LNCAP (cell line): ENCODE results near the gene ALDH3A1.

Experiments
- CTCF ChIP-seq: fragments of 450-650 bp; IDR thresholded peaks from 2 replicates; pipeline ENCODE4 v1.5.1; 2017; ENCODE audit warnings: mild to moderate bottlenecking

ALDH3A1 gene

GRCh38 chr17:19780846-19781245, 32.7 kb upstream of the ALDH3A1 start:
- no peak for TF ChIP-seq CTCF

GRCh38 chr17:19773534-19773933, 25.4 kb upstream of the ALDH3A1 start:
- no peak for TF ChIP-seq CTCF

GRCh38 chr17:19771971-19772630, 24.0 kb upstream of the ALDH3A1 start:
- no peak for TF ChIP-seq CTCF

GRCh38 chr17:19770985-19771735, 23.1 kb upstream of the ALDH3A1 start:
- TF ChIP-seq CTCF = no peak

- TF ChIP-seq CTCF = no peak
Measured at GRCh38 chr17:19769946-19770652, 22.0 kb upstream of the ALDH3A1 start.

GRCh38 chr17:19768046-19768782, 20.1 kb upstream of the ALDH3A1 start:
- no peak for TF ChIP-seq CTCF
